NCI-H774 (cell line): ENCODE data around the gene ATXN1L.
"Not testable (repeated sequence)": the region's sequence is repeated elsewhere in the genome, so short reads cannot be mapped to it uniquely, and the experiment has no call there.

Experiments used
- DNase-seq: peaks from one replicate; lab custom pipeline; 2025; lab: John Stamatoyannopoulos, UW

The ATXN1L gene

GRCh38 chr16:71894921-71895678 is 49.3 kb downstream of the ATXN1L start, which contains the start of gene IST1:
Gene IST1, plus strand, starts transcription at chr16:71895531. Its CDS starts 20,110 bp downstream, at chr16:71915641.
- peak; percentile 91 for DNase-seq

- DNase-seq: no peak
Observed at GRCh38 chr16:71895679-71896365, 50.0 kb downstream of the ATXN1L start.

GRCh38 chr16:71896764-71897368 is 51.1 kb downstream of the ATXN1L start:
- DNase-seq: no peak

- no peak for DNase-seq
Observed at GRCh38 chr16:71899171-71899570, 53.4 kb downstream of the ATXN1L start.

- DNase-seq: no peak
Observed at GRCh38 chr16:71902656-71903365, 57.0 kb downstream of the ATXN1L start.

- DNase-seq: no peak
Observed at GRCh38 chr16:71903608-71904007, 57.8 kb downstream of the ATXN1L start.

GRCh38 chr16:71904239-71904638 is 58.5 kb downstream of the ATXN1L start:
- DNase-seq: no peak

GRCh38 chr16:71905765-71906164 is 60.0 kb downstream of the ATXN1L start:
- not testable (repeated sequence) for DNase-seq
